Superior temporal gyrus (tissue), 1 donor: ENCODE data around the gene JMJD7.

Experiments used
- DNase-seq: peaks from one replicate; pipeline ENCODE4 v3.0.0-alpha.2; 2016; ENCODE audit errors: extremely low spot score

The JMJD7 gene

GRCh38 chr15:41801185-41801584 lies 26.7 kb upstream of the JMJD7 start:
- no peak for DNase-seq

DNA sequence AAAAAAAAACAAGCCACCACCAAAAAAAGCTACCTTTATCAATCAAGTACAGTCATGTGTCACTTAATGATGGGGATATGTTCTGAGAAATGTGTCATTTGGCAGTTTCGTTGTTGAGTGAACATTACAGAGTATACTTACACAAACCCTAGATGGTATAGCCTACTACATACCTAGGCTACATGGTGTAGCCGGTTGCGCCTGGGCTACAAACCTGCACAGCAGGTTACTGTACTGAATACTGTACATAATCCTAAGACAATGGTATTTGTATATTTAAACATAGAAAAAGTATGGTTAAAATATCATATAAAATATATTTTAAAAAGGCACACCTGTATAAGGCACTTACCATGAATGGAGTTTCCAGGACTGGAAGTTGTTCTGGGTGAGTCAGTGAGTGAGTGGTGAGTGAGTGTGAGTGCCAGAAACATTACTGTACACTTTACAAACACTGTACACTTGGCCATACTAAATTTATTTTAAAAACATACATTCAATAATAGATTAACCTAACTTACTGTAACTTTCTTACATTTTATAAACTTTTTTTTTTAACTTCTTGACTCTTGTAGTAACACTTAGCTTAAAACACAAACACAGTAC lies 25.9 kb upstream of the JMJD7 start:
- DNase-seq, result no peak

- no peak for DNase-seq
These were observed 23.5 kb upstream of the JMJD7 start for GRCh38 chr15:41804361-41804760.

GRCh38 chr15:41804916-41805666 lies 22.8 kb upstream of the JMJD7 start:
- no peak for DNase-seq

DNA sequence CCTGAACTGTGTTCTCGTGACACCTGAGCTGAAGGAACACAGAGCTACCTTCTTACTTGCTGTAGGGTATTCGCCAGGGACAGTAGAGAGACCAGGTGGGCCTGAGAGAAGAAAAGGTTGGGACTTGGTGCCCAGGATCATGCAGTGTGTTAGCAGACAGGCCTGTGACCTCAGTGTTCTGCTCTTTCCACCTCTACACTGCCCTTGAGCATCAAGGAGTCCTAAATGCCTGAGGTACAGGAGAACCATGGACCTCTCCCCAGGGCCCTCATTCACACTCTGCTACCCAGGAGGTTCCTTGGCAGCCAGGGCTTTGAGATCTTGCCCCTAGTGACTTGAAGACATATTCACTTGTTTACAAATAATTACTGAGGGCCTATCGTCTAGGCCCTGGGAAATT lies 22.2 kb upstream of the JMJD7 start:
- no peak for DNase-seq

DNA sequence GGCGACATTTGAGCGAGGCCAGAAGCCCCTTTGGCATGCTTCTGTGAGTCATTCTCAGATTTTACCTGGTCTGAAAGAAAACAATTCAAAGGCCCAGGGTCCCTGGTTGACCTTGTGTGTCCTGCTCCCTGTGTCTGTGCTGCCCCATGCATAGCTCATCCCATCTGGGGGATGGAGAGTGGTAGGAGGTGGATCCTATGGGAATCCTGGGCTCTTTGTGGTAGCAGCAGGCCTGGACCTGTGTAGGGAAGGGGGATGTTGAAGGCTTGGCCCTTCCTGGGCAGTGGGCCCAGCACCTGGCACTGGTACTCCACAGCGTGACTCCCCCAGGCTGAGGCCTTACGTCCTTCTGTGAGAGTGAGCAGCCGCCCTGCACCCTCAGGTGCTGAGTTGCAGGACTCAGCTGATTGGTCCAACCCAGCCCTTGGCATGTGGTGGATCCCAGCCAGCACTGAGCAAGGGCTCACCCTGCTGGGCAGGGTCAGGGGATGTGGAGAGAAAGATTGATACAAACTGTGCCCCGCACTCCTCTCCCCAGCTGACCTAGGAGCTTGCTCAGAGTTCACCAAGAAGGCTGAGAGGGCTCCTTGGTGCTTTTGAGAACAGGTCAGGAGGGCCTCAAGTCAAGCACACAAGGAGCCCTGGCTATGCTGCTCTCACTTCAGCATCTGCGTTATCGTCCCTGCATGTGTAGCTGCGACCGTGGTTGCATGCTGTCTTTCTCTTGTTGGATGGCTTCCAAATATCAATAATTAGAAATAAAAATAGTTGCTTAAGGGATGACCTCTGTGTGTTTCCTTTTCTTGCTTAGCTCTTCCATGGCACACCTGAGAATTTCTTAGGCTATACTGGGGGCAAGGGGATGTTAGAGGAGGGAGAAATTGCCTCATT lies 21.4 kb upstream of the JMJD7 start:
- DNase-seq, result no peak

GRCh38 chr15:41809121-41809520 lies 18.8 kb upstream of the JMJD7 start:
- DNase-seq, result no peak

GRCh38 chr15:41809526-41810220 lies 18.2 kb upstream of the JMJD7 start:
- DNase-seq, result no peak

- DNase-seq, result no peak
These were observed 17.1 kb upstream of the JMJD7 start for GRCh38 chr15:41810651-41811431.

GRCh38 chr15:41811432-41812195 lies 16.3 kb upstream of the JMJD7 start:
- DNase-seq, result peak; percentile 95

DNA sequence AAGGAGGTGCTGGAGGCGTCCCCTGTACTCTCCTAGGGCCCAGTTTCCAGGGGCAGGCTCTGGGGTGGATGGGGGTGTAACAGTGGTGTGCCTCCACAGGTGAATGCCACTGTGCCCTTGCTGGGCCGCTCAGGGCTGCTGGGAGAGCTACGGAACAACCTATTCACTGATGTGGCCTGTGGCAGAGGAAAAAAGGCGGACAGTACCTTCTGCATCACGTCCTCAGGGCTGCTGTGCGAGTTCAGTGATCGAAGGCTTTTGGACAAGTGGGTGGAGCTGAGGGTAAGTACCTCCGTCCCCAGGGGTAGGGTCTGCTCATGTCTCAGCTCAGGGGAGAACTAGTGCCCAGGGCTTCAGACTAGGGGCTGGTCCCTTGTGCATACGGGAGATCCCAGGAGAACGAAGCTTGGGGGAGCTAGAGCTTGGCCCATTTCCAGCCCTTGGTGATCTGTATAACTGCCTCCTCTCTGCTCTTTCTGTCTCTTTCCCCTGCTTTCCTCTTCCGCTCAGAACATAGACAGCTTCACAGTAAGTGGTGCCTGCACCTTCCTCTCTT lies 15.0 kb upstream of the JMJD7 start:
- no peak for DNase-seq

- no peak for DNase-seq
These were observed 14.5 kb upstream of the JMJD7 start for GRCh38 chr15:41813426-41813825.

DNA sequence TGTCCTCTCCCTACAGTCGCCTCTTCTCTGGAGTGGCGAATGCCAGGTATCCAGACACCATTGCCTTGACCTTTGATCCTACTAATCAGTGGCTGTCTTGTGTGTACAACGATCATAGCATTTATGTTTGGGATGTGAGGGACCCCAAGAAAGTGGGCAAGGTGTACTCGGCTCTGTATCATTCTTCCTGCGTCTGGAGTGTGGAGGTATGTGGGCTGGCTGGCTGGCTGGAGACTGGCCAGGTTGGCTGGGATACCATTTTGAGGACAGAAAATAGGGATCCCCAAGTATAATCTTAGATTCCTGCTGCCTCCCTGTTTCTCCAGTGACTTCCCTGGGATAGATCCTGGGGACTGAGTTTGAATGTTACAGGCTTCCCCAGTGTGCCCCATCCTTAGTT lies 13.4 kb upstream of the JMJD7 start:
- DNase-seq, result no peak

DNA sequence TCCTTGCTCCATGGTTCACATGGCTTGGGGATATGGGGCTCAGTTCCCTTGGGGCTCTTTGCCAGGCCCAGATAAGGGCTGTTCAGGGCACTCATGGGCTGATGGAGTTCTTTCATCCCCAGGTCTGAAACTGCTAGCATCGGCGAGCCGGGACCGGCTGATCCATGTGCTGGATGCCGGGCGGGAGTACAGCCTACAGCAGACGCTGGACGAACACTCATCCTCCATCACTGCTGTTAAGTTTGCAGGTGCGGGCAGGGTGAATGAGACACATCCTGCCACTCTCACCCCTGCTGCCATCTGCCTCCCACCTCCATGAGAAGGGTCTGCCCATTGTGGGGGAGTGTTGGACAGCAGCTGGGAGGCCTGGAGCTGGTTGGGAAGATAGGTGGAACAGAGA lies 11.1 kb upstream of the JMJD7 start:
- DNase-seq, result no peak

- no peak for DNase-seq
These were observed 10.6 kb upstream of the JMJD7 start for GRCh38 chr15:41817327-41817726.

DNA sequence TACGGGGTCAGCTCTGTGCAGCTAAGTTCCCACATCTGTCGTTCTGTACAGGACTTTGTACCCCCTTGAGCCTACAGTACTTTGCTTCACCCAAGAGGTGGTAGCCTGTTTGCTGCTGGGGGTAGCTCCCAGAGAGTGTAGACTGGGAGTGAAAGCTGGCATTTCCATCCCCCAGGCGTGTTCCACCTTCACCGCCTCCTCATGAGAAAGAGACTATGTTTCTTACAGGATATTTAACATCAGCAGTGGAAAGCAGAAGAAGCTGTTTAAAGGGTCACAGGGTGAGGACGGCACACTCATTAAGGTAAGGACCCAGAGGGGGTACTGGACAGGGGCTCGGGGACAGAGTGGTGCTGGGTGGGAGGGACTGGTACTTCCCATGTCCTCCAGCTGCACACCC lies 10.1 kb upstream of the JMJD7 start:
- no peak for DNase-seq

- no peak for DNase-seq
These were observed 8.3 kb upstream of the JMJD7 start for GRCh38 chr15:41819455-41820050.

GRCh38 chr15:41820791-41821423 lies 7.0 kb upstream of the JMJD7 start:
- no peak for DNase-seq

DNA sequence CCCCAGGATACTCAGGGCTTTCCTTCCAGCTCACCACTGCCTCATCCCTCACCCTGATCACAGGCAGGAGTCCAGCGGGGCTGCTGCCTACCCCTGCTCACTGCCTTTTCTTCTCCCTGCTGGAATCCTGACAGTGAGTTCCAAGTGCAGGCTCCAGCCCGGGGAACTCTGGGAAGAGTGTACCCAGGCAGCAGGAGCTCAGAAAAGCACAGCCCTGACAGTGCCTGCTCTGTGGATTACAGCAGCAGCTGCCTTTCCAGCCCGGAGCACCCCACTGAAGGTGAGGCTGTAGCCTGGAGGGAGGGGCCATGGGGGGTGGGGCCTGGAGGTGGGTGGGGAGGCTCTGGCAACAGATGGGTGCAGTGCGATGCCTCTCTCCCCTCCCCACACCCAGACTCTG lies 6.1 kb upstream of the JMJD7 start:
- DNase-seq, result no peak
